ENCODE data around the gene KLHL14. TPM values are rescaled to one million over a fixed set of nuclear protein-coding genes. Genes with fewer than 3 reads are reported as not detected.

KLHL14 gene
- polyA plus RNA-seq, 2 of the 4 experiments (the other 2 are of a cell fraction): not detected

- no peak overlapping the region for H3K27ac ChIP-seq
- no peak overlapping the region for H3K4me3 ChIP-seq
- no peaks in the 10 kb centered on the region for H3K4me1 ChIP-seq
- ATAC-seq (no peak), DNase-seq (ENCODE audit: low read depth in 1 of 2, low spot score in 1 of 2) (no peak), FAIRE-seq (no peak)
- TF ChIP-seq, protein P1, sequence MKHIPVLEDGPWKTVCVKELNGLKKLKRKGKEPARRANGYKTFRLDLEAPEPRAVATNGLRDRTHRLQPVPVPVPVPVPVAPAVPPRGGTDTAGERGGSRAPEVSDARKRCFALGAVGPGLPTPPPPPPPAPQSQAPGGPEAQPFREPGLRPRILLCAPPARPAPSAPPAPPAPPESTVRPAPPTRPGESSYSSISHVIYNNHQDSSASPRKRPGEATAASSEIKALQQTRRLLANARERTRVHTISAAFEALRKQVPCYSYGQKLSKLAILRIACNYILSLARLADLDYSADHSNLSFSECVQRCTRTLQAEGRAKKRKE (CRISPR knock-in tag; IDR thresholded peaks at IDR 0.05; ENCODE audit: low read depth): no peak
- TF ChIP-seq ZNF302 (CRISPR knock-in tag; IDR thresholded peaks at IDR 0.05) (no peak), ELK1 (IDR thresholded peaks at IDR 0.05; ENCODE audit: low read depth, low read length) (no peak), TFCP2L1 (CRISPR knock-in tag; IDR thresholded peaks at IDR 0.05) (no peak), MAFK (IDR thresholded peaks at IDR 0.05; ENCODE audit: partially characterized antibody) (no peak), CHD4 (IDR thresholded peaks at IDR 0.05; ENCODE audit: borderline replicate concordance) (no peak), KDM1A (IDR thresholded peaks at IDR 0.05; ENCODE audit: low read depth) (no peak), CBX8 (IDR thresholded peaks at IDR 0.05) (no peak), EHMT2 (IDR thresholded peaks at IDR 0.05; ENCODE audit: low read depth) (no peak), RARB (CRISPR knock-in tag; IDR thresholded peaks at IDR 0.05) (no peak)
- H3K9me3 ChIP-seq: no peaks in the 10 kb centered on the region
- POLR2A ChIA-PET: no interaction called here
- CTCF ChIA-PET: interaction anchor here (3.2 kb wide), 1 partner anchor 8 kb away, joined by 11 read pairs; no protein-coding TSS in a partner anchor
- WGBS (ENCODE audit: missing lambda C conversion rate): 10% methylated on average over 2 of the region's 2 CpGs
- H3K4me2 ChIP-seq: no peak overlapping the region
Observed at GRCh38 chr18:32707147-32707546, 65.7 kb downstream of the KLHL14 start.

DNA sequence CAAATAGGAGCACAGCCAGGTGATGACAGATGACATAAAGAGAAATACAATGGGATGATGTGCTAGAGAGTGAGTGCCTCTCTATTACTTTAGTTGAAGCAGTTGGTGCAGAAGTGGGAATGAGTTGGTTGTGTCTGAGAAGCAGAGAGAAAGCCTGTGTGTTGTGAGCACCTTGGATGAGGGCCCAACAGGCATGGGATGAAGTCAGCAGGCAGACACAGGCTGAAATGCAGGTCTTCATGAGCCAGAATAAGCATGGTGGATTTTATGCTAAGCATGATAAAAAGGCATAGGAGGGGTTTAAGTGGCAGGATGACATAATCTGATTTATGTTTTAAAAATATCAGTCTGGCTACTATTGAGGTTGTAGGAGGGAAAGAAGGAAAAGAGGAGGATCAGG is 71.5 kb downstream of the KLHL14 start:
- ChIA-PET CTCF (no interaction called here), POLR2A (no interaction called here)
- Histone ChIP-seq H3K9me3 (no peaks in the 10 kb centered on the region), H3K27ac (no peak overlapping the region), H3K4me1 (no peaks in the 10 kb centered on the region), H3K4me3 (no peak overlapping the region), H3K4me2 (no peak overlapping the region)
- DNase-seq (ENCODE audit: low read depth in 1 of 2, low spot score in 1 of 2) (no peak), ATAC-seq (no peak), FAIRE-seq (no peak)
- TF ChIP-seq SMC3 (IDR thresholded peaks at IDR 0.05) (no peak), BHLHE40 (IDR thresholded peaks at IDR 0.05; ENCODE audit: low read depth, low read length) (no peak), ZFP36 (IDR thresholded peaks at IDR 0.05; ENCODE audit: borderline replicate concordance, partially characterized antibody) (no peak), HEYL (CRISPR knock-in tag; IDR thresholded peaks at IDR 0.05) (no peak), HOXB13 (CRISPR knock-in tag; IDR thresholded peaks at IDR 0.05; ENCODE audit: low read depth) (no peak), SREBF2 (IDR thresholded peaks at IDR 0.05) (no peak), ZSCAN20 (CRISPR knock-in tag; IDR thresholded peaks at IDR 0.05) (no peak), KDM1A (IDR thresholded peaks at IDR 0.05; ENCODE audit: low read depth) (no peak), CHD4 (IDR thresholded peaks at IDR 0.05; ENCODE audit: borderline replicate concordance) (no peak), PHF8 (IDR thresholded peaks at IDR 0.05; ENCODE audit: borderline replicate concordance, low read depth) (no peak), EHF (CRISPR knock-in tag; IDR thresholded peaks at IDR 0.05) (no peak), HOXA7 (CRISPR knock-in tag; IDR thresholded peaks at IDR 0.05) (no peak), POLR2AphosphoS2 (conservative IDR thresholded peaks at IDR 0.05; ENCODE audit: low read length) (no peak), HDAC2 (IDR thresholded peaks at IDR 0.05) (no peak), CBX2 (IDR thresholded peaks at IDR 0.05; ENCODE audit: borderline replicate concordance, low read depth) (no peak)
- TF ChIP-seq, protein P2, sequence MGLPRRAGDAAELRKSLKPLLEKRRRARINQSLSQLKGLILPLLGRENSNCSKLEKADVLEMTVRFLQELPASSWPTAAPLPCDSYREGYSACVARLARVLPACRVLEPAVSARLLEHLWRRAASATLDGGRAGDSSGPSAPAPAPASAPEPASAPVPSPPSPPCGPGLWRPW (IDR thresholded peaks at IDR 0.05): no peak
- TF ChIP-seq, protein P3, sequence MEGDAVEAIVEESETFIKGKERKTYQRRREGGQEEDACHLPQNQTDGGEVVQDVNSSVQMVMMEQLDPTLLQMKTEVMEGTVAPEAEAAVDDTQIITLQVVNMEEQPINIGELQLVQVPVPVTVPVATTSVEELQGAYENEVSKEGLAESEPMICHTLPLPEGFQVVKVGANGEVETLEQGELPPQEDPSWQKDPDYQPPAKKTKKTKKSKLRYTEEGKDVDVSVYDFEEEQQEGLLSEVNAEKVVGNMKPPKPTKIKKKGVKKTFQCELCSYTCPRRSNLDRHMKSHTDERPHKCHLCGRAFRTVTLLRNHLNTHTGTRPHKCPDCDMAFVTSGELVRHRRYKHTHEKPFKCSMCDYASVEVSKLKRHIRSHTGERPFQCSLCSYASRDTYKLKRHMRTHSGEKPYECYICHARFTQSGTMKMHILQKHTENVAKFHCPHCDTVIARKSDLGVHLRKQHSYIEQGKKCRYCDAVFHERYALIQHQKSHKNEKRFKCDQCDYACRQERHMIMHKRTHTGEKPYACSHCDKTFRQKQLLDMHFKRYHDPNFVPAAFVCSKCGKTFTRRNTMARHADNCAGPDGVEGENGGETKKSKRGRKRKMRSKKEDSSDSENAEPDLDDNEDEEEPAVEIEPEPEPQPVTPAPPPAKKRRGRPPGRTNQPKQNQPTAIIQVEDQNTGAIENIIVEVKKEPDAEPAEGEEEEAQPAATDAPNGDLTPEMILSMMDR (IDR thresholded peaks at IDR 0.05): no peak

All from A549 (cell line).